ENCODE data around the gene SUMF1. TPM values are rescaled to one million over a fixed set of nuclear protein-coding genes. Genes with fewer than 3 reads are reported as not detected.

Gene SUMF1
- total RNA-seq, 2 donors from 2014 or later = 30.7 to 32.7 TPM

DNA sequence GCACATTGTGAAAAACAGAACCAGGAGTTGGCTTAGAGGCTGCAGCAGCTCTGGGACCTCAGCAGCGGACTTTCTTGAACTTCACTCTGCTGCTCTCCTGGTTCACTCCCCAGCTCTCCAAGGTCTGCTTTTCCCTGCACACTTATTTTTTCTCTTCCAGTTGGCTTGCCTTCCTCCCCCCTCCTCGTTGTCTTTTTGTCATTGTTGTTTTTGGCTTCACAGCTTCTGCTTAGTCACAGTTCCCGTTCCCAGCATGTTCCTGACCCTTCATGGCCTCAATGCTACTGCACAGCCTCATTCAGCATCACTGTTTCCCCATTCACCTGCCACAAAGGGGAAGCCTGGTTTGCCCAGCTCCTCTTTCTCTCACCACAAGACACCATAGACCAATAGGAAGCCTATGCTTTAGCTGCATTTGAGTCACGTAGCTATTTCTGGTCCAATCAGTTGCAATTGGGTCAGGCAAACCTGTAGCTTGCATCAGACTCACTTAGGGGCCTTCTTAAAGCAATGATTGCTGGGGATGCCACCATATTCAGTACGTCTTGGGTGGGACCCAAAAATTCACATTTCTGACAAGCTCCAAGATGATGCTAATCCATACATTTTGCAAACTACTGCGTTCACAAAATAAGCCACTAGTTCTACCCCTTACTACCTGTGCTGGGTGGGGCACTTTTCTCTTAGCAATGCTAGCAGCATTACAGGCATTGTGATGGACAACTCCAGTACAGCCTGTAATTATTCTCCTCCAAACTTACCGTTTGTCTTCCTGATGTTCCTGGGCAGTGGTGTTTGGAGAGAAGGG, 7.8 kb upstream of the SUMF1 start:
- Histone ChIP-seq H3K27ac (peak overlapping the region in 2 of 4 donors; percentile 14 to 25), H3K36me3 (replicated peaks in 1 of 2; ENCODE audit: insufficient read depth in 1 of 2, low read depth in 2 of 2) (no peaks in the 10 kb centered on the region), H3K4me1 (peaks cover 29% of the 10 kb centered on the region), H3K4me3 (no peak overlapping the region), H3K27me3 (no peaks in the 10 kb centered on the region), H3K9me3 (no peaks in the 10 kb centered on the region)
- TF ChIP-seq, protein P1, sequence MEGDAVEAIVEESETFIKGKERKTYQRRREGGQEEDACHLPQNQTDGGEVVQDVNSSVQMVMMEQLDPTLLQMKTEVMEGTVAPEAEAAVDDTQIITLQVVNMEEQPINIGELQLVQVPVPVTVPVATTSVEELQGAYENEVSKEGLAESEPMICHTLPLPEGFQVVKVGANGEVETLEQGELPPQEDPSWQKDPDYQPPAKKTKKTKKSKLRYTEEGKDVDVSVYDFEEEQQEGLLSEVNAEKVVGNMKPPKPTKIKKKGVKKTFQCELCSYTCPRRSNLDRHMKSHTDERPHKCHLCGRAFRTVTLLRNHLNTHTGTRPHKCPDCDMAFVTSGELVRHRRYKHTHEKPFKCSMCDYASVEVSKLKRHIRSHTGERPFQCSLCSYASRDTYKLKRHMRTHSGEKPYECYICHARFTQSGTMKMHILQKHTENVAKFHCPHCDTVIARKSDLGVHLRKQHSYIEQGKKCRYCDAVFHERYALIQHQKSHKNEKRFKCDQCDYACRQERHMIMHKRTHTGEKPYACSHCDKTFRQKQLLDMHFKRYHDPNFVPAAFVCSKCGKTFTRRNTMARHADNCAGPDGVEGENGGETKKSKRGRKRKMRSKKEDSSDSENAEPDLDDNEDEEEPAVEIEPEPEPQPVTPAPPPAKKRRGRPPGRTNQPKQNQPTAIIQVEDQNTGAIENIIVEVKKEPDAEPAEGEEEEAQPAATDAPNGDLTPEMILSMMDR (IDR thresholded peaks at IDR 0.05) = no peak
- peak in 1 of 3 donors; percentile 15 for TF ChIP-seq POLR2A (IDR thresholded peaks at IDR 0.05)
- peak; percentile 80 for ATAC-seq
- 45 to 47% methylated on average over 7 of the region's 7 CpGs for WGBS, 2 donors
- intact Hi-C loops (cut with DNase I) = no loop called here
- DNase-seq = peak; percentile 48 to 72 (median 52)

DNA sequence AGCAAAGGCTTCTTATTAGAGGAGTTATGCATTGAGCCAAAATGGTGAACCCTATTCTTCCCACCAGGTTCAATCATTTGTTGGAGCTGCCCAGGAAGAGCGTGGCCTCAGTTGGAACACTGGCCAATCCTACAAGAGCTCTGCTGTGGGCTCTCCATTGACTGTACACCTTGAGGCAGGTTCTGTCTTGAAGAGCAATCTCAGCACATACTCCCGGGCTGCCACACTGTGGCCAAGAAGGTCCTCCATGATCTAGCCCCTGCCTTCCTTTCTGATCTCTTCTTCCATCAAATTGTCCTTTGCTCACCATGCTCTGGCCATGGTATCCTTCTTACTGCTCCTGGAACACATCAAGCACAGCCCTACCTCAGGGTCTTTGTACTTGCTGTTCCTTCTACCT, 5.7 kb upstream of the SUMF1 start:
- Histone ChIP-seq H3K4me1 (peaks cover 29% of the 10 kb centered on the region), H3K9me3 (no peaks in the 10 kb centered on the region), H3K4me3 (no peak overlapping the region), H3K27me3 (no peaks in the 10 kb centered on the region), H3K36me3 (replicated peaks in 1 of 2; ENCODE audit: insufficient read depth in 1 of 2, low read depth in 2 of 2) (no peaks in the 10 kb centered on the region), H3K27ac (no peak overlapping the region)
- TF ChIP-seq POLR2A (IDR thresholded peaks at IDR 0.05) = no peak
- TF ChIP-seq, protein P1 (IDR thresholded peaks at IDR 0.05) = no peak
- 95 to 96% methylated on average over 2 of the region's 2 CpGs for WGBS, 2 donors
- no peak for ATAC-seq
- intact Hi-C loops (cut with DNase I) = no loop called here
- no peak for DNase-seq

DNA sequence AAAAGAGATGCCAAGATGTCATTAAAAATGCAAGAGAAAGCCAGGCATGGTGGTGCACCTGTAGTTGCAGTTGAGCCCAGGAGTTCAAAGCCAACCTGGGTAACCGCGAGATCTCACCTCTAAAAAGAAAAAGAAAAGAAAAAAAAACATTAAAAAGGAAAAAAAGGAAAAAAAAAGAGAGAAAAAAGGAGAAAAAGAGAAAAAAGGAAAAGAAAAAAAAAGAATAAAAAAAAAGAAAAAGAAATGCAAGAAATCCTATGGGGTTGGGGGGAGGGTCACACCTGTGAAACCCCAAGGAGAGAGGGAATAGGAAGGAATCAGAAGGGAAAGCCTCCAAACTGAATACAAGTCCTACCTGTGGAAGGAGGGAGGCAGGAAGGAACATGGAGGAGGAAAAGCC, 5.2 kb upstream of the SUMF1 start:
- 34 to 44% methylated on average over 2 of the region's 2 CpGs for WGBS, 2 donors
- H3K27me3 ChIP-seq = no peaks in the 10 kb centered on the region

DNA sequence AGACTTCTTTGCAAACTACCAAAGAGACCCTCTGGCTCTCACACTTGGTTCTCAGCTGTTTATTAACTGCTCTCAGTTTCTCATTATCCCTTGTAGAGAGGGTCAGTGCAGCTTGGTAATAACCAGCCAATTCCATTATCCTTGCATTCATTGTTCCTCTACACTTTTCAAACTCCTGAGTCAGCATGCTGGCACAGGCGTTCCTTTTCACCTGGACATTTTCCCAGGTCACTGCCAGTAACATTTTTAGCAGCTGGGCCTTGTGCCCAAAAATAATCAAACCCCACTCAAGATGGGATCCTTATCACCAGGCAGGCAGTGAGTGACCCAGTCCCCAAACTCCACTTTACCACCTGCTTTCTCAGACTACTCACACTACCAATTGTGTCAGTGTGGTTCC, 4.8 kb upstream of the SUMF1 start:
- 14 to 23% methylated on average over 1 of the region's 1 CpG for WGBS, 2 donors
- Histone ChIP-seq H3K9me3 (no peaks in the 10 kb centered on the region), H3K27ac (peak overlapping the region in 2 of 4 donors; percentile 48 to 70), H3K4me3 (no peak overlapping the region), H3K27me3 (no peaks in the 10 kb centered on the region), H3K36me3 (replicated peaks in 1 of 2; ENCODE audit: insufficient read depth in 1 of 2, low read depth in 2 of 2) (no peaks in the 10 kb centered on the region), H3K4me1 (peaks cover 33% of the 10 kb centered on the region)
- TF ChIP-seq, protein P1 (IDR thresholded peaks at IDR 0.05) = no peak
- TF ChIP-seq POLR2A (IDR thresholded peaks at IDR 0.05) = no peak
- ATAC-seq (peak; percentile 77), DNase-seq (peak; percentile 79 to 93 (median 85))
- intact Hi-C loops (cut with DNase I) = no loop called here

More for the DNA sequence above, 5.2 kb upstream of the SUMF1 start:
- no peaks in the 10 kb centered on the region for H3K36me3 ChIP-seq (replicated peaks in 1 of 2; ENCODE audit: insufficient read depth in 1 of 2, low read depth in 2 of 2)
- H3K4me3 ChIP-seq = no peak overlapping the region
- intact Hi-C loops (cut with DNase I) = no loop called here
- no peak for TF ChIP-seq POLR2A (IDR thresholded peaks at IDR 0.05)
- TF ChIP-seq, protein P1 (IDR thresholded peaks at IDR 0.05) = no peak
- ATAC-seq = no peak
- DNase-seq = no peak
- peaks cover 32% of the 10 kb centered on the region for H3K4me1 ChIP-seq
- no peaks in the 10 kb centered on the region for H3K9me3 ChIP-seq
- H3K27ac ChIP-seq = peak overlapping the region in 2 of 4 donors; percentile 48 to 70

DNA sequence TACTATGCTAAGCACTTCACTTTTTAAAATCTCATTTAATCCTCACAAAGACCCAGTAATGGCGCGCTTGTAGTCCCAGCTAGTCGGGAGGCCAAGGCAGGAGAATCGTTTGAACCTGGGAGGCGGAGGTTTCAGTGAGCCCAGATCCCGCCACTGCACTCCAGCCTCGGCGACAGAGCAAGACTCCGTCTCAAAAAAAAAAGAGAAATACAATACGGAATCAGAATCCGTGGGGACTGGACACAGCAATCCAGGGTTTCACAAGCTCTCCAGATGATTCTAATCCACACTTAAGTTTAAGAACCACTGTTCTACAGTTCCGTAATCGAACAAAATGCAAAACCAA, 426 bp upstream of the SUMF1 start:
- ATAC-seq = no peak
- TF ChIP-seq, protein P1 (IDR thresholded peaks at IDR 0.05) = no peak
- Histone ChIP-seq H3K36me3 (replicated peaks in 1 of 2; ENCODE audit: insufficient read depth in 1 of 2, low read depth in 2 of 2) (no peaks in the 10 kb centered on the region), H3K9me3 (no peaks in the 10 kb centered on the region), H3K4me1 (peaks cover 27% of the 10 kb centered on the region), H3K27me3 (no peaks in the 10 kb centered on the region), H3K4me3 (peak overlapping the region in 1 of 2 donors; percentile 93), H3K27ac (peak overlapping the region; percentile 28 to 86 (median 76))
- 57 to 66% methylated on average over 13 of the region's 13 CpGs for WGBS, 2 donors
- intact Hi-C loops (cut with DNase I) = no loop called here
- DNase-seq = no peak
